GM06990 (cell line): ENCODE data around the gene TLDC2.

Experiments used
- DNase-seq: peaks from one replicate; pipeline ENCODE4 v3.0.0-alpha.2; 2011; ENCODE audit not compliant: insufficient read length; ENCODE audit errors: extremely low read depth
- H3K27me3 ChIP-seq: replicated peaks from 2 replicates; pipeline ENCODE4 v1.6.0; 2011; ENCODE audit warnings: low read length; ENCODE audit not compliant: control insufficient read depth, insufficient read depth
- H3K36me3 ChIP-seq: 2 replicates; pipeline ENCODE4 v1.5.1; 2011; ENCODE audit warnings: low read length; ENCODE audit not compliant: control insufficient read depth, insufficient read depth
- H3K4me3 ChIP-seq: replicated peaks from 2 replicates; pipeline ENCODE4 v1.5.1; 2011; ENCODE audit warnings: low read depth, mild to moderate bottlenecking, control low read depth, low read length
- CTCF ChIP-seq: IDR thresholded peaks from 2 replicates; pipeline ENCODE4 v1.5.1; 2011; ENCODE audit warnings: low read length, control low read depth, mild to moderate bottlenecking, inconsistent platforms; ENCODE audit not compliant: insufficient read depth, poor library complexity, severe bottlenecking

Gene TLDC2

GRCh38 chr20:36860339-36860738, 15.6 kb upstream of the TLDC2 start:
- Histone ChIP-seq H3K4me3 (no peak overlapping the region), H3K36me3 (no peaks in the 10 kb centered on the region; the same call in 1 of the 2 replicates), H3K27me3 (no peaks in the 10 kb centered on the region)
- no peak for DNase-seq
- TF ChIP-seq CTCF: no peak

GRCh38 chr20:36860811-36861624, 14.9 kb upstream of the TLDC2 start:
- Histone ChIP-seq H3K27me3 (no peaks in the 10 kb centered on the region), H3K36me3 (no peaks in the 10 kb centered on the region; the same call in 1 of the 2 replicates), H3K4me3 (no peak overlapping the region)
- no peak for TF ChIP-seq CTCF
- DNase-seq: no peak

- no peaks in the 10 kb centered on the region for H3K27me3 ChIP-seq
- H3K36me3 ChIP-seq: no peaks in the 10 kb centered on the region; the same call in 1 of the 2 replicates
- DNase-seq: no peak
- TF ChIP-seq CTCF: no peak
- H3K4me3 ChIP-seq: no peak overlapping the region
Observed at GRCh38 chr20:36861625-36861874, 14.4 kb upstream of the TLDC2 start.

GRCh38 chr20:36861875-36862801, 13.8 kb upstream of the TLDC2 start:
- no peaks in the 10 kb centered on the region; the same call in 1 of the 2 replicates for H3K36me3 ChIP-seq
- TF ChIP-seq CTCF: no peak
- peak overlapping the region; percentile 61 for H3K4me3 ChIP-seq
- H3K27me3 ChIP-seq: no peaks in the 10 kb centered on the region
- no peak for DNase-seq

- Histone ChIP-seq H3K4me3 (peak overlapping the region; percentile 61), H3K36me3 (no peaks in the 10 kb centered on the region), H3K27me3 (no peaks in the 10 kb centered on the region)
- DNase-seq: peak; percentile 42
- no peak for TF ChIP-seq CTCF
Observed at GRCh38 chr20:36862857-36863668, 12.9 kb upstream of the TLDC2 start.
